Stimulated activated CD4-positive, alpha-beta T cell treated with anti-CD3 and anti-CD28 coated beads, Interleukin-1b, Interleukin-23, amount 100 ng/mL, for 4 hours (primary cell): Measurements from ENCODE around the gene UBL4B.
A peak's percentile ranks its signal among the peaks of the same experiment; 100 is the strongest.

Experiments
- DNase-seq, 2 donors: peaks; one replicate each; pipeline ENCODE4 v3.0.0-alpha.2; 2020; ENCODE audit warnings: low read depth in 2 of 2

UBL4B gene

DNA sequence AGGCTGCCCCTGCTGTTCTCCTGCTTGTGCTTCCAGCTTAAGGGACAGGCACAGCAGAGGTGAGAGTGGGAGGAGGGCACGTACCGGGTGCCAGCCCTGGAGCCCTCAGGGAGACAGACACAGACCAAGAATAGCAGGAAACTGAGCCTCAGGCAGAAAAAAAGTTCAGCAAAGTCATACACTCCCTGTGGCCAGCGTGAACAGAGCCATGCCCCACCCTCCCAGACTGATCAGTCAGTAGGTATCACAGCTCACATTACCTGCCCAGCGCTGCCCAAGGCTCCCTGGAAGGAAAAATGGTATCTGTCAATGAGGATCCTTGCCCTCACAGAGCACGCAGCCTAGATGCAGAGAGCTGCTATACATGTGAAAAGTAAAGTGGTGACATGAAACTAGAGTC lies 1.3 kb downstream of the UBL4B start:
- no peak for DNase-seq

- no peak for DNase-seq
Observed at GRCh38 chr1:110114173-110114572, 1.9 kb downstream of the UBL4B start.

- no peak for DNase-seq
Observed at GRCh38 chr1:110114784-110115183, 2.5 kb downstream of the UBL4B start.

DNA sequence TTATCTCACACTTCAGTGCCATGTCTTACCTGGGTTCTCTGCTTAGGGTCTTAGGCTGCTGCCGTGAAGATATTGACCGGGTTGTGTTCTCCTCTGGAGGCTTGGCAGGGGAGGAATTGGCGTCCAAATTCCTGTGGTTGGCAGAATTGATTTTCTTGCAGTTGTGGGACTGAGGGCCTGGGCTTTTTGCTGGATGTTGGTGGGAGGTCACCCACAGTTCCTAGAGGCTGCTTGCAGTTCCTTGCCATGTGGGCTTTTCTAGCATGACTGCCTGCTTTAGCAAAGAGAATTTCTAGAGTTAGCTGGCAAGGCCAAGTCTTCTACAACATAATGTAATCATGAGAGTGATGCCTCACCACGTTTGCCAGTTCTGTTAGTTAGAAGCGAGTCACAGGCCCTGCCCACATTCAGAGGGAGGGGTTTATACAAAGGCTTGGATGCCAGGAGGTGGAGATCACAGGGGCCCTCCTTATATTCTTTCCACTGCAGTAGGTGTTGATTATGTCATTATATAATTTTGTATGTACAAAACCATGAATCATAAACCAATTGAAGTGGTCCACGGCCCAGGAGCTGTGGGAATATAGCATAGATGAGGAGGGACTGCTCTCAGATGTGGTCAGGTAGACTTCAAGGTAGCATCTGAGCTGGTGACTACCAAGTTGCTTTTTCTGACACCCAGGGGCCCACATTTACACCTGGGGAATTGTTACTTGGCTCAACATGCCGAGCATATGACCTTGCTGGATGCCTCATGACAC lies 6.6 kb downstream of the UBL4B start:
- no peak for DNase-seq

- DNase-seq, result no peak
Observed at GRCh38 chr1:110119843-110120242, 7.6 kb downstream of the UBL4B start.

DNA sequence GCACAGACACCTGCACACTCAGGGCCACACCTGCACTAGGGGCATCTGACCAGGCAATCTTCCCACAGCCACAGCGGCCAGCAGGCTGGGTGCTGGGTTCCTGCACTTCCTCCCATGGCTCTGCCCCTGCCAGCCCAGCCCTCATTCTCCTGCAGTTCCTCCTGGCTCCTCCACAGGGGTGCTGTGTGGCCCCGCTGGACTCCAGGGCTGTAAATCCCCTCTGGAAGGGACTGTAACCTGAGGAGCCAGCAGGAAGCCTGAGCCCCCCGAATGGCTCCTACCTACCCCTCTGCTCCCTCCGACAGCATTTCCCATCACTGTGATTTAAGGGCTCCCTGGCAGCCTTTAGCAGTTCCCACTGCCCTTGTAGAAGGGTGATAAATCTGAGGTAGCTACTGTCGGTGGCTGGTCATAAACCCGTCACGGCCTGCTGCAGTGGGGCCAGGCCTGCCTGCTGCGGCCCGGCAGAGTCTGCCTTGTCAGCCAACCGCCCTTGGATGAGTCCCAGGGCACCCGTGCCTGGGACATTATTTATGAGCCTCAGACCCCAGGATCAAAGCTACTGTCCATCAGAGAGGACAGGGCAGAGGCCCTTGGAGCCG lies 8.8 kb downstream of the UBL4B start:
- DNase-seq, result no peak

DNA sequence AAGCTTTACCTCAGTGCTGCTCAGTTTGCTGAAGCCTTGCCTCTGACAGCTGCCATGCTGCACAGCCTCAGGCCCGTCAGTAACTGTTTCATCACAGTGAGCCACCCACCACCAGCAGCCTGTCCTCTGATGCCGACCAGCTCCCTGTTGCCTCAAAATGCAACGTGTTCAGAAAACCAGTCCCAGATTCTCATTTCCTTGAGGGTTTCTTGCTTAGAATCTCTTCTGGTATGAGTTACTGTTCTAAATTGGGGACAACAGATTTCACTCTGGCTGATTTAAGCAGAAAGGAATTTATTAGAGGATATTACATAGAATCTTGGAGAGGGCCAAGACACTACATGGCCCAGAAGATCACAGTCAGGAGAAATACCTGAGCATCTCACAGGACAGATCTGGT lies 11.0 kb downstream of the UBL4B start:
- no peak for DNase-seq

- DNase-seq, result no peak
Observed at GRCh38 chr1:110125810-110126209, 13.6 kb downstream of the UBL4B start.

- DNase-seq, result no peak
Observed at GRCh38 chr1:110130113-110130591, 17.9 kb downstream of the UBL4B start.

GRCh38 chr1:110130989-110131388 lies 18.7 kb downstream of the UBL4B start:
- no peak for DNase-seq

DNA sequence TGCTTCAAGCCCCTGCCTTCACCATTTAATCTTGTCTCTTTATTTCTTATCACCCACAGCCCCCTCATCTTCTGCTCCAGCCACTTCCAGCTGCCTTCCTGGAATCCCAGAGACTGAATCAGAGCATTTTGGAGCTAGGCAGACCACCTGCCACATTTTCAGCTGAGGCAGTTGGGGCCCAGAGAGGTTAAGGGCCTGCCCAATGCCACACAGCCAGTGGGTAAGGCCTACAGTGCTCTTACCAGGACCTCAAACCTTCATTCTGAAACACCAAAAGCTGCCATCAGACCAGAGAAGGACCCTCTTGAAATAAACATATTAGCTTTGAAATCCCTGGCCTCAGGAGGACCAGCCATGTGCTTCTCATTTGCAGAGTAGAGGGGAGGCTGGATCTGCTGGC lies 20.4 kb downstream of the UBL4B start:
- DNase-seq, result no peak

GRCh38 chr1:110133436-110133835 lies 21.2 kb downstream of the UBL4B start:
- no peak for DNase-seq

- DNase-seq, result no peak
Observed at GRCh38 chr1:110134050-110134595, 21.9 kb downstream of the UBL4B start.

DNA sequence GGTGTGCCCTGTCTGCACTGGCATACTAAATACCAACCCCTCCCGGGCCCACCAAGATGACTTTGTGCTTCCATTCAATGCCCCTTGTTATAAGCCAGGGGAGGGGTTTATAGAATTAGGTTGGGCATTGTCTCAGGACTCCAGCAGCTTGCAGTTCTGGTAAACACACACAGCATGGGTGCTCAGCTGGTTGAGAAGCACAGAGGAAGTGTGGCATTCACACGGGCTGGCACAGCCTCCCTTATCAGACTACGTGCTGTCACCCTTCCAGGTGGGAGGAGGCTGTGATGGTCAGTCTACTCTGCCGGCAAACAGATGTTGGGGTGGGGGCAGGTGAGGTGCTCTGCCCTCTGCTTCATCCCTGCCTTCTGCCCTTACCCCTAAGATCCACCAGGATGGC lies 23.0 kb downstream of the UBL4B start:
- no peak for DNase-seq

DNA sequence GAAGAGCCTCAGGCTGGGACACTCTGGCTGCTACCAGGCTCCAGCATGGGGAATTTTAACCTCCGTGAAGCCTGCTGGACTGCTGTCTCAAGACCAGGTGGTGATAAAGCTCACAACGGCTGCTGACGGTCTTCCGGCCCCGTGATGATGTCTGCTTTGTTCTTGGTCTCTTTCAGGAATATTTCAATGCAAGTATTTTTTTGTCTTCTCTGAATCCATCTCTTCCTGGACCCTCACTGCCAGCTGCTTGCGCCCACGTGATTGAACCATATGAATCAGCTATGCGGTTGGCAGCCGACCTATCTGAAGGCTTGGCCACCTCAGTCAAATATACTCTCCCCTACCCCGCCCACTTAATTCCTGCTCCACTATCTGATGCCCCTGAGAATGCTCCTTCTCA lies 23.4 kb downstream of the UBL4B start:
- DNase-seq, result no peak

DNA sequence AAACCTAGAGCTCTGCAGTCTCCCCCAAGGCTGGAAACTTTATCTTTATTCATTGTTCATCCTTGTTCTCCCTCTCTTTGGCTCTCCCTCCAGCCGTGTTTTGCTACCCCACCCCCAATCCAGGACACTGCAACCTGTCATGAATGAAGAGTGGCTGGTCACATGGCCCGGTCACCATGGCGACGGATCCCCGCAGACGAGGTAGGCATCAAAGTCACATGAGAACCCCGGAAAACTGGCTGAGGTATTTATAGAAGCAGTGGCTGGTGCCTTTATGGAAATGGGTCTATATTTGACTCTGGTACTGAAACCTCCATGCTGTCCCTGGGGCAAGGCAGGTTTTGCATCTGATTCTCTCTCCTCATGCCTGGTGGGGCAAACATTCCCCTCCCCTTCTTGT lies 24.7 kb downstream of the UBL4B start:
- no peak for DNase-seq

GRCh38 chr1:110138956-110139355 lies 26.7 kb downstream of the UBL4B start:
- DNase-seq, result no peak

- no peak for DNase-seq
Observed at GRCh38 chr1:110144366-110144765, 32.1 kb downstream of the UBL4B start.

GRCh38 chr1:110148961-110149360 lies 36.7 kb downstream of the UBL4B start:
- no peak for DNase-seq

DNA sequence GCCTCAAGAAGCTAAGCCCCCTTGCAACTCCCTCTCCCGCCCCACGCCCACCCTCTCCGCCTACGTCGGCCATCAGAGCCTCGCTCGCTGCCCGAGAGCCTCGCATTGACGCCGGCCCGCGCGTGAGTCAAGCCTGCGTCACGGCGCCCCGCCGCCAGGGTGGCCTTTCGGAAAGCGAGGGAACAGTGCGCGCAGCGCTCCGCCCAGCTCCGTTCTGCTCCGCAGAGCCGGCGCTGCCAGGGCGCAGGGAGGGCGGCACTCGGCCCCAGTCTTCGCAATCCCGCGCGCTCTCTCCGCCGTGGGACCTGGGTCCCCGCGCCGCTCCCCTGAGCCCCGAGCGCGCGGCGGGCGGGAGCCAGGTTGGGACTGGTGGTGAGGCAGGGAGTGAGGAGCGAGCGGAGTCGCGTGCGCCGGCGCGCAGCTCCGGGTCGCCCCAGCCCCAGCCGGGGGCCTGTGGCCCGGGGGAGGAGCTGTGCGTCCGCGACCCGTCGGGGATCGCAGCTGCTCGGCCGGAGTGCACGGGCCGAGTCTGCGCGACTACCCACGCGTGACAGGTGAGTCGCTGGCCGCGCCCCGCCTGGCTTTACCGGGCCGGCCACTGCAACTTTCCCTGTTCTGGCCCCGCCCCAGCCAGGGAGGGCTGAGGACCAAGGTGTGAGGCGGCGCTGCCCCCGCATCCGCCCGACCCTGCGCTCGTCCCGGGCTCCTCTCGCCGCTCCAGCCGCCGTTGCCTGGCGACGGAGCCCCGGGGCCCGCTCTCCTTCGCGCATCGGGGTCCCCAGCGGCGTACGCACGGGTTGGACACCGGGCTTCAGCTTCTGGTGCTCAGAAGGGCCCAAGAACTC lies 38.3 kb downstream of the UBL4B start, which contains the start of gene SLC6A17:
Gene SLC6A17 (plus strand): TSS at position 165 of the 845 bp plus-strand sequence. CDS start 16,436 bp downstream, outside the sequence.
- DNase-seq, result peak in 1 of 2 donors; percentile 19

GRCh38 chr1:110151175-110151669 lies 39.0 kb downstream of the UBL4B start:
- DNase-seq, result no peak
